Right ventricle myocardium inferior (tissue), 1 donor: ENCODE results near the gene CARHSP1. TPM values are rescaled to one million over a fixed set of nuclear protein-coding genes. Genes with fewer than 3 reads are reported as not detected.
"Not testable (repeated sequence)": the region's sequence is repeated elsewhere in the genome, so short reads cannot be mapped to it uniquely, and the experiment has no call there.

Experiments used
- ATAC-seq: fragments of 200-7000 bp; cut with Tn5 transposase; one replicate; pipeline ENCODE4 v1.9.1; 2020; ENCODE audit warnings: mild to moderate bottlenecking, moderate library complexity
- DNase-seq: peaks from one replicate; pipeline ENCODE4 v3.0.0; 2021; ENCODE audit errors: missing footprints
- intact Hi-C: fragments of 100-400 bp; cut with DNase I; formaldehyde crosslinking; loops from one replicate; pipeline ENCODE4 v1.11.0; 2022
- long read RNA-seq: library from polyadenylated mRNA; unstranded; transcript quantifications from one replicate; pipeline ENCODE4 v2.0.0, GENCODE V29; 2021
- total RNA-seq: library from RNA; stranded (reverse); fragmentation: NEBNext Ultra II Directional; extraction: Animal tissue kit (Norgen Biotek cat#: 25700); gene quantifications from one replicate; pipeline ENCODE4 v1.2.1, GENCODE V29; 2021
- donor health status: DM: no; HTN: yes; CAD: no; lungs with severe emphysema.

CARHSP1 gene
- total RNA-seq = 32.7 TPM
- long read RNA-seq, transcript CARHSP1-201 (4 exons, 746 nt) = major isoform, 10 of 17 reads
- long read RNA-seq, partial matches to known transcripts = 2 of 17 reads
- long read RNA-seq, other reads (novel, unspliced or antisense) = 4 of 17 reads

DNA sequence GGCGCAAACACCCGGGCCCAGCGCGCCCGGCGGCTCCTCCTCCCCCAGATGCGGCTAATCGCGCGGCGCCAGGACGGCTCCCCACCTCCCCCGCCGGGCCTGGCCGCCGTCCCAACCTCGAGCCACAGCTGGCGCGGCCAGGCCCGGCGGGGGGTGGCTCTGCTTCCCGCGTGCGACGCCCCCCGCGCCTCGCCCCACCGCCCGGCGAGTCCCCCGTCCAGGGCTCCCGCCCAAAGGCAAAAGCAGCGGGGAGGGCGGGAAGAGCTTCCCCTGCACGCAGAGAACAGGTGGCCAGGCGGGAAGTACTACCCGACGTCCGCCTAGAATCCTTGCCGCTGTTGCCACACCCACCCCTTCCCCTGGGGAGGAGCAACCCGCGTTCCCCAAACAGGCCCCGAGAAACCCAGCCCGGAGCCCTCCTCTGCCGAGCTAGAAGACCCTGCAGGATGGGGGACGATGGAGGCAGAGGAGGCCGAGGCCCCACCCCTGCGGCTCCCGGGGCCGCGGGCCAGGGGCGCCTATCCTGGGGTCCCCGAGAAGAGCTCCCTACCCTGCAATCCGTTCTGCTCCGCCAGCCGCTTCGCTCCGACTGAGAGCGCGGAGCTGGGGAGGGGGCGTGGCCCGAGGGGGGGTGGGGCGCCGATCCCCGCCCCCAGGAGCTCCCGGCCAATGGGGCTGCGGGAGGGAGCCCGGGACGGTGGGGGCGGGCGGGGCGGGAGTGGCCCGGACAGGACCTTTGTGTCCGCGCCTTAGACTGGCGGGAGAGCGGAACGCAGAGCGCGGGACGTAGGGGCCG, at the start of gene CARHSP1:
Gene CARHSP1 (minus strand): TSS at position 591 of the 796 bp plus-strand sequence. CDS start 9,678 bp downstream, outside the sequence.
- ATAC-seq (peak; percentile 92), DNase-seq (peak; percentile 93)
- intact Hi-C loops = loop anchor here (5.0 kb wide), 1 partner anchor 71 kb away; the partner anchor contains the start of genes PMM2 and TMEM186

DNA sequence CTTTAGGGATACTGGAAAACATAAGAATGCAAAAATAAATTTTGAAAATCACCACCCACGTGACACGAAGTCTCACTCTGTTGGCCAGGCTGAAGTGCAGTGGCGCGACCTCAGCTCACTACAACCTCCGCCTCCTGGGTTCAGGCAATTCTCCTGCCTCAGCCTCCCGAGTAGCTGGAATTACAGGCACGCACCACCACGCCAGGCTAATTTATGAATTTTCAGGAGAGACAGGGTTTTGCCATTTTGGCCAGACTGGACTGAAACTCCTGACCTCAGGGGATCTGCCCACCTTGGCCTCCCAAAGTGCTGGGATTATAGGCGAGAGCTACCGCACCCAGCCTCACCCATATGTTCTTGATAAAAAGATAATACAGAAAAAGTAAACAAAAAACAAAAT, 48.5 kb upstream of the CARHSP1 start:
- intact Hi-C loops = loop anchor here (10.0 kb wide), 1 partner anchor 47 kb away; the partner anchor contains the start of gene USP7
- not testable (repeated sequence) for DNase-seq, ATAC-seq

- intact Hi-C loops = loop anchor here (10.0 kb wide), 1 partner anchor 48 kb away; the partner anchor contains the start of gene USP7
- DNase-seq (no peak), ATAC-seq (no peak)
Measured at GRCh38 chr16:8916541-8917225, 47.9 kb upstream of the CARHSP1 start.

DNA sequence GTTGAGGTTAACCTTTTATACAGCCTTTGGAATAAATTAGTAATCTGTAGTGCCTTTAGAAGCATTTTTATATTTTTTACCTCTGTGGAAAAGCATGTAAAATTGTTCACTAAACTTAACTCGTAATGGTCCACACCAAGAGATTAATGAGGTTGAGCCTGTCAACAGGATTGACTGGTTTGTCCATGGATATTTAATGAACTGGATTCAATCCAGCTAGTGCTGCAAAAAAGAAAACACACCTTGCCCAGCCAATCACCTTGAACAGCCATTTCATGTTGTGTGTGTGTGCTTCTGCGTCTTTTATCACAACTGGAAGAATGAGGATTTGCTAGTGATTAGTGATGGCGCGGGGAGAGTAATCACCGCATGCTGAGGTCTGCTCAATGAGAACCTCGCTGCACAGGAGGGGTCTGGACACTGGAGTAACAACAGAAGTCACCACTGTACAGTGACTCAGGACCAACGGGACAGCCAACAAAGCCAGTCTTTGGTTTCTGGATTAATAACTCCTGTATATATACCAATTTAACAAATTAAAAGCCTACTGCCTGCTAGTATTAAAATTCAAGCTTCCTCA, 47.0 kb upstream of the CARHSP1 start:
- ATAC-seq (no peak), DNase-seq (no peak)
- intact Hi-C loops = loop anchor here (10.0 kb wide), 1 partner anchor 49 kb away; the partner anchor contains the start of gene USP7

- DNase-seq (no peak), ATAC-seq (no peak)
- intact Hi-C loops = loop anchor here (10.0 kb wide), 1 partner anchor 51 kb away; the partner anchor contains the start of gene USP7
Measured at GRCh38 chr16:8914098-8914497, 45.3 kb upstream of the CARHSP1 start.

GRCh38 chr16:8912793-8913192, 44.0 kb upstream of the CARHSP1 start:
- intact Hi-C loops = loop anchor here (10.0 kb wide), 1 partner anchor 52 kb away; the partner anchor contains the start of gene USP7

GRCh38 chr16:8910811-8911210, 42.0 kb upstream of the CARHSP1 start:
- DNase-seq (no peak), ATAC-seq (no peak)
- intact Hi-C loops = loop anchor here (10.0 kb wide), 1 partner anchor 54 kb away; the partner anchor contains the start of gene USP7

More at GRCh38 chr16:8912793-8913192, 44.0 kb upstream of the CARHSP1 start:
- DNase-seq = no peak
- no peak for ATAC-seq

- no peak for DNase-seq
- intact Hi-C loops = no loop called here
- no peak for ATAC-seq
Measured at GRCh38 chr16:8908810-8909468, 40.1 kb upstream of the CARHSP1 start.

- ATAC-seq (no peak), DNase-seq (no peak)
- intact Hi-C loops = no loop called here
Measured at GRCh38 chr16:8907096-8907495, 38.3 kb upstream of the CARHSP1 start.

GRCh38 chr16:8905795-8906591, 37.2 kb upstream of the CARHSP1 start:
- intact Hi-C loops = no loop called here
- ATAC-seq = no peak
- no peak for DNase-seq

DNA sequence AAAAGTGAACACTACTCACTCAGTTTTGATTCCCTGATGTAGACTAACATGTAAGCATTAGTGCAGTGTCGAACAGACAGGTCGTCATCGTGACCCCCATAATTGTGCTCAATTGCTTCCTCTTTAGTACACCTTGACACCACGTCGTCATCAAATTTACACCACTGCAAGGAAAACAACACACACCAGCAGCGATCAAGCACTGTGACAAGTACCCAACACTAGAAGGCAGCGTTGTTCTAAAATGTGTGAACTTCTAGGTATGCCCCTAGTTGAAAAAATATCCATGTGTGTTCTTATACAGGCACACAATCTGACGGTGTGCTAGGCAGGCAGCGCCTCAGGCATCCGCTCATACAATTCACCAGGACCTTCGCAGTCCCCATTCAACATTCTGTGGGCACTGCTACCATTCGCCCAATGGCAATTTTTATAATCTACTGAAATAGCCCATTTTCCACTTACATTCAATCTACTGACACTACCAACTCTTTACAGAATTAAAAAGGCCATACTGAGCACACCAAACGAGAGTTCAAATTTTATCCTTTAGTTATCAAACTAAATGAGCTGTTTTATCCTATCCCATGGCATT, 36.5 kb upstream of the CARHSP1 start:
- intact Hi-C loops = no loop called here
- ATAC-seq (no peak), DNase-seq (no peak)

DNA sequence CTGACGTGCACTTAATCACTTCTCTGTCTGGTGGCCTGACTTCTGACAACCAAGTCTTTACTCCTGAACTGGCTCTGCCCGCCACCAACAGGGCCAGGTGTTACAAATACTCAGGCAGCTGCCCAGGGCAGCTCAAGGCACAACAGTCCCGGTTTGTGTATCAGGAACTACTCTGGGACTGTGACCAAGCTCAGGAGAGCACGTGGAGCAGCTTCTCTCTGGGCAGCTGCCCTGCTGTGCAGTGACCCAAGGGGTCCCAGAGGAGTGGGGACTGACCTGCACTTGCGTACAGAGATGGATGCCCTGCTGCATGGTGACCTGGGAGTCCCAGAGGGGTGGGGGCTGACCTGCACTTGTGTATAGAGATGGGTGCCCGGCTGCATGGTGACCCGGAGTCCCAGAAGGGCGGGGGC, 35.2 kb upstream of the CARHSP1 start:
- ATAC-seq = no peak
- intact Hi-C loops = no loop called here
- DNase-seq = no peak

GRCh38 chr16:8903004-8903403, 34.2 kb upstream of the CARHSP1 start:
- ATAC-seq = no peak
- intact Hi-C loops = no loop called here

DNA sequence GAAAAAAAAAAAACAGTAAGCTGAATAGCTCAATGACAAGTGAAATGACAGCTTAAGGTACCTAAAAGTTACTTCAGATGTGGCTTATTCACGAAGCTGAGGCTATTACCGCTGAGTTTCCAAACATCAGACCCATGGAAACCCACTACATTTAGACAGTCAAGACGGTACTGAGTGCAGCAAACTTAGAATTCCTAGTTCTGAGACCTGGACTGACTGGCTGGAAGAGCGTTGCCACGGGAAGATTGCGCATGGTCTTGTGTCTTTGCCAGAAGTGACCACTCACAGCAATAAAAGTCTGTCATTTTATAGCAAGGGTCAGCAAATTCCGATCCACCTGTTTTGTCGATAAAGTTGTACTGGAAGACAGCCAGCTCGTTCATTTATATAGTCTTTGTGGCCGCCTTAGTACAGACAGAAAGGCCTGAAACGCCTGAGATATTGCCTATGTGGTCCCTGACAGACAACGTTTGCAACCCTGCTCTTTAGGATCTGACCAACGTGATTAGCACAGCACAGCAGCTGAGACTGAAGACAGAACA, 32.6 kb upstream of the CARHSP1 start:
- DNase-seq = no peak
- intact Hi-C loops = no loop called here
- ATAC-seq = no peak

More at GRCh38 chr16:8903004-8903403, 34.2 kb upstream of the CARHSP1 start:
- DNase-seq = no peak

DNA sequence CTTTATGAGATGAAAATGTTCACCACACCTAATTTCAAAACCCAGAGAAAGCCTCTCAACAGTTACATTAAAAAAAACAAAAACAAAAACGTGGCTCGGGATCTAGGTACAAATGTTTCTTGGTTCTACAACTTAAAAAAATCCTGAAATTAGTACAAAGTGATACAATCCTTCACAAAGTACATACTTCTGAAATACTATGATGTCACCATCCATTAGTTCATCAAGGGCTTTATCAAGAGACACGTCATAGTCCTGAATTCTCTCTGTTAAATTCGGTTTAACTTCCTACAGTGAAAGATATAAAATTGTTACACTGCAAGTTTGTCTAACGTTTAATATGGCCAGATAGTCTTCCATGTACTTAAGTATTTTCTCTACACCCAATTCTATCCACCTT, 31.5 kb upstream of the CARHSP1 start:
- no peak for DNase-seq
- no peak for ATAC-seq
- intact Hi-C loops = no loop called here

GRCh38 chr16:8899709-8900317, 31.0 kb upstream of the CARHSP1 start:
- ATAC-seq (no peak), DNase-seq (no peak)
- intact Hi-C loops = loop anchor here (10.0 kb wide), 1 partner anchor 105 kb away; no protein-coding TSS in a partner anchor
